ENCODE data around the gene MSI2. TPM values are rescaled to one million over a fixed set of nuclear protein-coding genes. Genes with fewer than 3 reads are reported as not detected.
A peak's percentile ranks its signal among the peaks of the same experiment; 100 is the strongest.

The MSI2 gene
- total RNA-seq, 1 donor from 2014 or later, result 110 TPM

GRCh38 chr17:57393368-57393767, 137.0 kb downstream of the MSI2 start:
- ATAC-seq (ENCODE audit: poor library complexity) (no peak), DNase-seq (no peak)
- intact Hi-C loops (cut with DNase I), result no loop called here

GRCh38 chr17:57394375-57394774, 138.1 kb downstream of the MSI2 start:
- no peak for ATAC-seq (ENCODE audit: poor library complexity)
- intact Hi-C loops (cut with DNase I), result no loop called here
- DNase-seq, result no peak

GRCh38 chr17:57395721-57396321, 139.5 kb downstream of the MSI2 start:
- DNase-seq, result no peak
- intact Hi-C loops (cut with DNase I), result no loop called here
- ATAC-seq (ENCODE audit: poor library complexity), result no peak

GRCh38 chr17:57396511-57396921, 140.2 kb downstream of the MSI2 start:
- no peak for DNase-seq
- intact Hi-C loops (cut with DNase I), result no loop called here

GRCh38 chr17:57397402-57397801, 141.1 kb downstream of the MSI2 start:
- intact Hi-C loops (cut with DNase I), result no loop called here
- ATAC-seq (ENCODE audit: poor library complexity), result no peak
- DNase-seq, result no peak

More at GRCh38 chr17:57396511-57396921, 140.2 kb downstream of the MSI2 start:
- no peak for ATAC-seq (ENCODE audit: poor library complexity)

GRCh38 chr17:57399690-57400089, 143.4 kb downstream of the MSI2 start:
- ATAC-seq (ENCODE audit: poor library complexity) (no peak), DNase-seq (no peak)
- intact Hi-C loops (cut with DNase I), result no loop called here

- no peak for ATAC-seq (ENCODE audit: poor library complexity)
- intact Hi-C loops (cut with DNase I), result no loop called here
- DNase-seq, result no peak
Measured at GRCh38 chr17:57400648-57401047, 144.3 kb downstream of the MSI2 start.

GRCh38 chr17:57401556-57402488, 145.5 kb downstream of the MSI2 start:
- ATAC-seq (ENCODE audit: poor library complexity) (peak; percentile 34), DNase-seq (no peak)
- intact Hi-C loops (cut with DNase I), result no loop called here

GRCh38 chr17:57402681-57403180, 146.4 kb downstream of the MSI2 start:
- no peak for DNase-seq
- no peak for ATAC-seq (ENCODE audit: poor library complexity)
- intact Hi-C loops (cut with DNase I), result no loop called here

- DNase-seq (no peak), ATAC-seq (ENCODE audit: poor library complexity) (peak; percentile 23)
- intact Hi-C loops (cut with DNase I), result no loop called here
Measured at GRCh38 chr17:57403236-57403635, 146.9 kb downstream of the MSI2 start.

- intact Hi-C loops (cut with DNase I), result no loop called here
- no peak for ATAC-seq (ENCODE audit: poor library complexity)
- no peak for DNase-seq
Measured at GRCh38 chr17:57404073-57404472, 147.8 kb downstream of the MSI2 start.

- intact Hi-C loops (cut with DNase I), result no loop called here
- DNase-seq (no peak), ATAC-seq (ENCODE audit: poor library complexity) (no peak)
Measured at GRCh38 chr17:57404795-57405490, 148.6 kb downstream of the MSI2 start.

GRCh38 chr17:57405491-57406072, 149.3 kb downstream of the MSI2 start:
- intact Hi-C loops (cut with DNase I), result no loop called here
- ATAC-seq (ENCODE audit: poor library complexity) (peak; percentile 64), DNase-seq (no peak)

- intact Hi-C loops (cut with DNase I), result no loop called here
- DNase-seq (no peak), ATAC-seq (ENCODE audit: poor library complexity) (no peak)
Measured at GRCh38 chr17:57406131-57406980, 150.0 kb downstream of the MSI2 start.

GRCh38 chr17:57406981-57407286, 150.6 kb downstream of the MSI2 start:
- intact Hi-C loops (cut with DNase I), result no loop called here
- ATAC-seq (ENCODE audit: poor library complexity) (no peak), DNase-seq (no peak)

- DNase-seq (no peak), ATAC-seq (ENCODE audit: poor library complexity) (no peak)
- intact Hi-C loops (cut with DNase I), result no loop called here
Measured at GRCh38 chr17:57407287-57408070, 151.2 kb downstream of the MSI2 start.

GRCh38 chr17:57408071-57408811, 151.9 kb downstream of the MSI2 start:
- intact Hi-C loops (cut with DNase I), result no loop called here
- ATAC-seq (ENCODE audit: poor library complexity), result no peak
- DNase-seq, result no peak

Data from Right ventricle myocardium superior (tissue), 1 donor.